Measurements from ENCODE around the gene STK35.

STK35 gene

GRCh38 chr20:2101057-2101864 lies at the start of gene STK35:
Gene STK35 (plus strand): TSS chr20:2101827. CDS start chr20:2101882, 55 bp downstream.
- DNase-seq = peak; percentile 89

GRCh38 chr20:2051946-2052345 lies 49.7 kb upstream of the STK35 start:
- DNase-seq = no peak

GRCh38 chr20:2052741-2053140 lies 48.9 kb upstream of the STK35 start:
- no peak for DNase-seq

- DNase-seq = no peak
Measured at GRCh38 chr20:2053615-2054014, 48.0 kb upstream of the STK35 start.

- no peak for DNase-seq
Measured at GRCh38 chr20:2054911-2055310, 46.7 kb upstream of the STK35 start.

GRCh38 chr20:2059411-2059810 lies 42.2 kb upstream of the STK35 start:
- DNase-seq = no peak

- no peak for DNase-seq
Measured at GRCh38 chr20:2065099-2065498, 36.5 kb upstream of the STK35 start.

- no peak for DNase-seq
Measured at GRCh38 chr20:2066461-2067122, 35.0 kb upstream of the STK35 start.

- no peak for DNase-seq
Measured at GRCh38 chr20:2080532-2081224, 20.9 kb upstream of the STK35 start.

- no peak for DNase-seq
Measured at GRCh38 chr20:2084703-2085102, 16.9 kb upstream of the STK35 start.

- no peak for DNase-seq
Measured at GRCh38 chr20:2086177-2086979, 15.2 kb upstream of the STK35 start.

- DNase-seq = no peak
Measured at GRCh38 chr20:2086980-2087377, 14.6 kb upstream of the STK35 start.

GRCh38 chr20:2088891-2089290 lies 12.7 kb upstream of the STK35 start:
- DNase-seq = no peak

GRCh38 chr20:2089447-2089846 lies 12.2 kb upstream of the STK35 start:
- DNase-seq = no peak

GRCh38 chr20:2093159-2093781 lies 8.4 kb upstream of the STK35 start:
- DNase-seq = peak; percentile 3

- no peak for DNase-seq
Measured at GRCh38 chr20:2093883-2094282, 7.7 kb upstream of the STK35 start.

GRCh38 chr20:2101865-2102584 lies 398 bp downstream of the STK35 start:
- DNase-seq = peak; percentile 92

GRCh38 chr20:2102585-2103460 lies 1.2 kb downstream of the STK35 start:
- DNase-seq = peak; percentile 94

- no peak for DNase-seq
Measured at GRCh38 chr20:2103461-2104153, 2.0 kb downstream of the STK35 start.

GRCh38 chr20:2104236-2104635 lies 2.6 kb downstream of the STK35 start:
- no peak for DNase-seq

Measured in NCI-H2171 (cell line).